Mesothelial cell of epicardium (in vitro differentiated cells): ENCODE measurements around the gene CYP3A5. TPM values are rescaled to one million over a fixed set of nuclear protein-coding genes. Genes with fewer than 3 reads are reported as not detected.
"Not testable (repeated sequence)": the region's sequence is repeated elsewhere in the genome, so short reads cannot be mapped to it uniquely, and the experiment has no call there.

Source experiments
- DNase-seq, 2 experiments: peaks; one replicate each; pipeline ENCODE4 v3.0.0; 2021; ENCODE audit warnings: low spot score in 2 of 2; ENCODE audit not compliant: unreplicated experiment in 2 of 2
- H3K27ac Mint-ChIP-seq: 2 replicates; pipeline ENCODE4 v1.8.0; 2021; ENCODE audit warnings: mixed read lengths
- H3K27me3 Mint-ChIP-seq: 2 replicates; pipeline ENCODE4 v1.8.0; 2021; ENCODE audit warnings: low read depth, mixed read lengths
- H3K36me3 Mint-ChIP-seq: 2 replicates; pipeline ENCODE4 v1.8.0; 2021; ENCODE audit warnings: mixed read lengths
- H3K4me1 Mint-ChIP-seq: 2 replicates; pipeline ENCODE4 v1.8.0; 2021; ENCODE audit warnings: mixed read lengths
- H3K4me3 Mint-ChIP-seq: 2 replicates; pipeline ENCODE4 v1.8.0; 2021; ENCODE audit warnings: mild to moderate bottlenecking, moderate library complexity, mixed read lengths
- H3K9me3 Mint-ChIP-seq: 2 replicates; pipeline ENCODE4 v1.8.0; 2021; ENCODE audit warnings: mixed read lengths
- total RNA-seq: library from RNA; stranded (reverse); gene quantifications from 3 replicates; pipeline ENCODE4 v1.2.1, GENCODE V29; 2021
- TF ChIP-seq, protein P1 (sequence below): fragments of 200-600 bp; sonication (generic); IDR thresholded peaks from one replicate; pipeline ENCODE4 v1.5.0; 2021; ENCODE audit warnings: antibody characterized with exemption; ENCODE audit not compliant: unreplicated experiment

The CYP3A5 gene
- total RNA-seq, 1 donor from 2014 or later, result 9.2 TPM

- Mint-ChIP-seq H3K36me3 (peaks cover 32% of the 10 kb centered on the region), H3K9me3 (peaks cover 15% of the 10 kb centered on the region), H3K4me3 (no peak overlapping the region), H3K27me3 (no peaks in the 10 kb centered on the region), H3K4me1 (no peaks in the 10 kb centered on the region), H3K27ac (no peak overlapping the region)
- TF ChIP-seq, protein P1, sequence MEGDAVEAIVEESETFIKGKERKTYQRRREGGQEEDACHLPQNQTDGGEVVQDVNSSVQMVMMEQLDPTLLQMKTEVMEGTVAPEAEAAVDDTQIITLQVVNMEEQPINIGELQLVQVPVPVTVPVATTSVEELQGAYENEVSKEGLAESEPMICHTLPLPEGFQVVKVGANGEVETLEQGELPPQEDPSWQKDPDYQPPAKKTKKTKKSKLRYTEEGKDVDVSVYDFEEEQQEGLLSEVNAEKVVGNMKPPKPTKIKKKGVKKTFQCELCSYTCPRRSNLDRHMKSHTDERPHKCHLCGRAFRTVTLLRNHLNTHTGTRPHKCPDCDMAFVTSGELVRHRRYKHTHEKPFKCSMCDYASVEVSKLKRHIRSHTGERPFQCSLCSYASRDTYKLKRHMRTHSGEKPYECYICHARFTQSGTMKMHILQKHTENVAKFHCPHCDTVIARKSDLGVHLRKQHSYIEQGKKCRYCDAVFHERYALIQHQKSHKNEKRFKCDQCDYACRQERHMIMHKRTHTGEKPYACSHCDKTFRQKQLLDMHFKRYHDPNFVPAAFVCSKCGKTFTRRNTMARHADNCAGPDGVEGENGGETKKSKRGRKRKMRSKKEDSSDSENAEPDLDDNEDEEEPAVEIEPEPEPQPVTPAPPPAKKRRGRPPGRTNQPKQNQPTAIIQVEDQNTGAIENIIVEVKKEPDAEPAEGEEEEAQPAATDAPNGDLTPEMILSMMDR, result no peak
- no peak for DNase-seq
These were observed 14.3 kb downstream of the CYP3A5 start for GRCh38 chr7:99665312-99666012.

GRCh38 chr7:99657879-99658278 is 21.9 kb downstream of the CYP3A5 start:
- H3K9me3 Mint-ChIP-seq, result peaks cover 32% of the 10 kb centered on the region
- H3K4me3 Mint-ChIP-seq, H3K4me1 Mint-ChIP-seq, DNase-seq, H3K27ac Mint-ChIP-seq, H3K27me3 Mint-ChIP-seq: not testable (repeated sequence)
- H3K36me3 Mint-ChIP-seq, result peaks cover 21% of the 10 kb centered on the region

- not testable (repeated sequence) for H3K4me3 Mint-ChIP-seq, H3K27ac Mint-ChIP-seq, DNase-seq, H3K4me1 Mint-ChIP-seq, H3K27me3 Mint-ChIP-seq
- peaks cover 12% of the 10 kb centered on the region for H3K36me3 Mint-ChIP-seq
- peaks cover 28% of the 10 kb centered on the region for H3K9me3 Mint-ChIP-seq
These were observed 25.2 kb downstream of the CYP3A5 start for GRCh38 chr7:99654626-99655025.

GRCh38 chr7:99653754-99654153 is 26.0 kb downstream of the CYP3A5 start:
- TF ChIP-seq, protein P1, result no peak
- Mint-ChIP-seq H3K4me3 (no peak overlapping the region), H3K27ac (no peak overlapping the region), H3K27me3 (no peaks in the 10 kb centered on the region), H3K4me1 (no peaks in the 10 kb centered on the region), H3K36me3 (peaks cover 12% of the 10 kb centered on the region), H3K9me3 (peaks cover 27% of the 10 kb centered on the region)
- DNase-seq, result no peak

DNA sequence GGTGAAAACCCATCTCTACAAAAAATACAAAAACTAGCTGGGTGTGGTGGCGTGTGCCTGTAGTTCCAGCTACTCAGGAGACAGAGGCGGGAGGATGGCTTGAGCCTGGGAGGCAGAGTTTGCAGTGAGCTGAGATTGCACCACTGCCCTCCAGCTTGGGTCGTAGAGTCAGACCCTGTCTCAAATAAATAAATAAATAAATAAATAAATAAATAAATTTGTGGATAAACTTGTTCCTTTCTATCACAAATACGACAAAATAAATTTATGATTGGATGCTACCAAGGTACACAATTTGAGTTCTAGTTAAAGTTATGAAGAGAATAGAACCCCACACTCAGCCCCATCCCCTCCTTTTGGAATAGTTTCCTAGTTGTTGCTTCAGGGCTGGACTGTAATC is 26.5 kb downstream of the CYP3A5 start:
- H3K27ac Mint-ChIP-seq, H3K4me3 Mint-ChIP-seq, H3K27me3 Mint-ChIP-seq, DNase-seq, H3K4me1 Mint-ChIP-seq: not testable (repeated sequence)
- H3K9me3 Mint-ChIP-seq, result peaks cover 24% of the 10 kb centered on the region
- H3K36me3 Mint-ChIP-seq, result peaks cover 12% of the 10 kb centered on the region

GRCh38 chr7:99652671-99653070 is 27.1 kb downstream of the CYP3A5 start:
- H3K4me3 Mint-ChIP-seq, result no peak overlapping the region
- no peak overlapping the region for H3K27ac Mint-ChIP-seq

DNA sequence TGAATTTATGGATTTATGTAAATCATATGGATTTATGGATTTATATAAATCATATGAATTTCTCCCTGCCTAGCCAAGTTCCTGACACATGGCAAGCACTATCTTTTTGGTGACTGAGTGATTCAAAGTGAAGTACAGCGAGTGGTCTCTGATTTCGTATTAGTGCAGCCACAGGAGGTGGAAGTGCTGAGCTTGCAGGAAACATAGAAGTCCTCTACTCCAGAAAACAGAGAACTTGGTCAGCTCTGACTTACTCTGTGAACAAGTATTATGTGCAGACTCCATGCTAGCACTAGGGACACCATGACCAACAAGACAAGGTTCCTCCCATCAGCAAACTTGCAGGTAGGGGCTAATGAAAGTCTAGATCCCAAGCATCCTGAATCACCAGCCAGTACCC is 28.5 kb downstream of the CYP3A5 start:
- Mint-ChIP-seq H3K4me1 (no peaks in the 10 kb centered on the region), H3K4me3 (no peak overlapping the region), H3K36me3 (peaks cover 9% of the 10 kb centered on the region), H3K27me3 (no peaks in the 10 kb centered on the region), H3K9me3 (peaks cover 15% of the 10 kb centered on the region), H3K27ac (no peak overlapping the region)
- TF ChIP-seq, protein P1, result no peak
- no peak for DNase-seq

More at GRCh38 chr7:99652671-99653070, 27.1 kb downstream of the CYP3A5 start:
- peaks cover 22% of the 10 kb centered on the region for H3K9me3 Mint-ChIP-seq
- no peaks in the 10 kb centered on the region for H3K27me3 Mint-ChIP-seq
- TF ChIP-seq, protein P1, result no peak
- H3K36me3 Mint-ChIP-seq, result peaks cover 9% of the 10 kb centered on the region
- no peak for DNase-seq
- H3K4me1 Mint-ChIP-seq, result no peaks in the 10 kb centered on the region
